DMS153 treated with DMSO at 0.1 percent for 48 hours (cell line): Measurements from ENCODE around the gene VWA7.

Experiments used
- DNase-seq: peaks from one replicate; lab custom pipeline; 2025; ENCODE audit not compliant: unreplicated experiment; lab: John Stamatoyannopoulos, UW

The VWA7 gene

DNA sequence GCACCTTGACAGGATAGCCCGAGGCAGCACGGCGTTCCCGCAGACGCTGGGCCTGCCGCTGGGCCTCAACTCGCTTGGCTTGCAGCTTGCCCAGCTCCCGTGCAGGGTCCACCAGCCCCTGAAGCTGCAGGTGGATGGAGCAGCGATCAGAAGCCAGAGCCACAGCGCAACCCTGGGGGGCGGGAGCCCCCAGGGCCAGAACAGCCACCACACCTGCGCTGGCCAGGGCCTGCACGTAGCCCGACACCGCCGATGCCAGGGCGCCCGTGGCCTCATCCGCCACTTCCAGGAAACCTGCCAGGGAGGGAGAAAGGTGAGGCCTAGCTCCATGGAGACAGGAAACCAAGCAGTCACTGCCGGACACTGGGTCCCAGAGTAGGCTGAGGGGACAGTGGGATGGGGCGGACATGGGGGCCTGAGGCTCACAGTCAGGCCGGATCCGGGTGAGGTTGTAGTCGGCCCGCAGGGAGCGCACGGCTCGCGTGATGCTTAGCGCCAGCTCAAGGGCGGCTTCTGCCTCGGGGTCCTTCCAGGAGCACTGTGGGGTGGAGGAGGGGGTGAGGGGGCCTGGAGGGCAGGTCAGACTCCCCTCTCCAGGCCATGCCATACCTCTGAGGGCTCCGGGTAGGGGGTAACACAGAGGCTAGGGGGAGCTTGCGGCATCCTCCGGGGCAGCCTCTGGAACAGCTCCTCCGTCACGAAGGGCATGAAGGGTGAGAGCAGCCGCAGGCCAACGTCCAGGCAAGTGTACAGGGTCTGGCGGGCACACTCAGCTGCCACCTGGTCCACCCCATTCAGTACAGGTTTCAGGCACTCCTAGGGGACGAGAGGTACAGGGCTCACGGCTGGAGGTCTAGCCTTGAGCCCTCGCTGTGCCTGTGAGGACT, 2.1 kb upstream of the VWA7 start:
- DNase-seq, result no peak

DNA sequence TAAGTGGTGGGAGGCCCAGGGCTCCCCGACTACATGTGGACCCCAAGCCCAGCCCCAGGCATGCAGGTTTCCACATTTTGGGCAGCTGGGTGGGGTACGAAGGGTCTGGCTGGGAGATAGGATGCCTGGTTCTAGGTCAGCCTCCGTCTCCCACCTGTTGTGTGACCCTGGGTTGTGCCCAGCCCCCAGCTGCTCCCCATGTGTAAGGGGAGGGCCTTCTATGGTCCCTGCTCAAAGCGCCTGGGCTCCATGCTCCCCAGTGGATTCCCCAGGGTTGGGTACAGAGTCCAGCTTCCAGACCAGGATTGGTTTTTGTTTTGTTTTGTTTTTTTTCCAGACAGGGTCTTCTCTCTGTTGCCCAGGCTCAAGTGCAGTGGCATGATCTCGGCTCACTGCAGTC, 1.1 kb upstream of the VWA7 start:
- no peak for DNase-seq

DNA sequence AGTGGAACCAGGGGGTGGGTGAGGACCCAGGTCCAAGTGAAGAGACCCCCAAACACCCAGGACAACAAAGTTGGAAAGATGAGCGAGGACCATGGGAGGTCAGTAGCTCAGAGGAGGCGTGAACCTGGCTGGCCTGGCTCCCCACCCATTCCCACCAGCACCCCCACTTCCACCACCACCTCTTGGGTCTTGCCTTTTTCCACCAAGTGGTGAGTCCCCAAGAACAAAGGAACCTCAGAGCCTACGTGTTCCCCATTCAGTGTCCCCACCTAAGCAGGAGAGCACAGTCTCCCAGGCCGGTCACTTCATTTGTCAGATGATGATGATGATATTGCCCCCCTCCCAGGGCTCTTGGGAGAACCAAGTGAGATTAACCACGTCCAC, 531 bp upstream of the VWA7 start:
- DNase-seq, result no peak

DNA sequence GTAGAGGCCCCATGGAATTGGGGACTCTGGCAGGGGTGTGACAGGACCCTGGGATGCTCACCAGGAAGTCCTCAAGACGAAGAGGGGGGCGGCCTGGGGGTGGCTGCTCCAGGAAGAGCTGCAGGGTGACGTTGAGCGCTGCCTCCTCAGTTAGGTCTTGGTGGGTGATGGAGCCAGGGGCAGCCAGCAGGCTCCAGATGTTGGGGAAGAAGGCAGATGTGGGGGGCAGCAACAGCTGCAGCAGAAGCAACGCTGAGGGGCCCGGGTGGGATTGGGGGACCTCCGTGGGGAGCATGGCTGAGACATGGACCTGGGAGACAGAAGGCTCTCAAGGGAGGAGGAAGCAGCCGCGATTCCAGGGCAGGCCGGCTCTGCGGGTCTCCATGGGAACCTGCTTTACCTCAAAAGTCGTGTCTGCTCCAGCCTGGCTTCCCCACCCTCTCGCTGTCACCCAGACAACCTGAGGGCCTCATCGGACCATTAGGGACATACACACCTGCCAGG, 591 bp downstream of the VWA7 start:
- DNase-seq, result peak; percentile 37

DNA sequence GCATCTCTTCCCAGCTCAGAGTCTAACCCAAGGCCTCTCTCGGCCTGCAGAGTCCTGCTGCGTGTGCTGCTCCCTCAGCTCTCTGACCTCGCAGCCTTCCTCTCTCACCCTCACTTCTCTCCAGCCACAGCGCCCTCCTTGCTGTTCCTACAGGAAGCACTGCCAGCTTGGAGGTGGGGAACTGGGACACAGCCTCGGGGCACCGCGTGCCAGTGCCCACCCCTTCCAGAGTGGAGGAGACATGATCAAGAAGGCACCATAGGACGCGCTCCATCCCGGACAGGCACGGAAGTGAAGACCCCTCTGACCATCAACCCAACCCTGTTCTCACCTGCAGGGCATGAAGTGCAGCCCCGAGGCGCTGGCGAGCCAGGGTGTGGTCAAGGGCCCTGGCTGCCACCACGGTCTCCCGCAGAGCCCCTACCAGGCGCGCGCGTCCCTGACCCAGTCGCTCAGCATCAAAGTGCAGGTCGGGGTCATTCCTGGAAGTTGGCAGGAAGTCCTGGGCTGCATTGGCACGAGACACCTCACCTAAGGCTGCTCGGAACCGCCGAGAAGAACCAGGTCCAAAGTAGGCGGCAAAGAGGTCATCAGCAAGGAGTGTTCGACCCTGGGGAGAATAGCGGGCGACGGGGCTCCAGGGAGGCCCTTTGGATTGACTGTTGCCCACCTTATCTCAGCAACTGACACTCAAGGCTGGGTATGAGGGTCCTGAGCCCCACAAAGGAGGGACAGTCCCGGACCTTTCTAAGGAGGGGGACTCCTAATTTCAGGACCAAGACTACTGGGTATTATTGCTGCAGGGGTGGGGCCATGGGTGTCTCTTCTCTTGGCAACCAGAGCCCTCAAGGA, 1.3 kb downstream of the VWA7 start:
- no peak for DNase-seq

DNA sequence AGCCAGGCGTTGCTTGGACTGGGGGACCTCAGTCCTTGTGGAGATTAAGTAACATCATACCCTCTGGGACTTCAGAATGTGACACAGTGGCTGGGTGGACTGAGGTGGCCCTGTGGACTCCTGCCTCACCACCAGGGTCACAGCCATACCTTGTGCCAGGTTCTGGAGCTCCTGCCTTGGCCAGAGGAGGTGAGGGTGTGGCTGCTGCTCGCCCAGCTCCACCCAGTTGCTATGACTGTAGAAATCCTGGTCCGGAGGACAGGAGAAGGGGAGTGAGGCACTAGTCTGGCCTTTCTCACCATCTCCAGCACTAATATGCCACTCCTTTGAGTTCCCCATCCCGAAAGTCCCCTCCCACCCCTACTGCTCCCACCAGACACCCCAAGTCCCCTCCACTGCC, 1.9 kb downstream of the VWA7 start:
- no peak for DNase-seq

DNA sequence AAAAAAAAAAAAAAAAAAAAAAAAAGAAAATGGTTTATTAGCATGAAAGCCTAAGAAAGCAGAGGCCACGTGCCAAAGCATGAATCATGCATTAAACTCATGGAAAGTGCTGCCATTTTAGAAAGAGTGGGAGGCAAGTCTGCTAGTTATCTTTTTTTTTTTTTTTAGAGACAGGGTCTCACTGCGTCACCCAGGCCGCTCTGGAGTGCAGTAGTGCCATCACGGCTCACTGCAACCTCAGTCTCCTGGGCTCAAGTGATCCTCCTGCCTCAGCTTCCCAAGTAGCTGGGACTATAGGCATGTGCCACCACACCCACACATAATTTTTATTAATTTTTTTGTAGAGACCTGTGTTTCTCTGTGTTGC, 5.2 kb downstream of the VWA7 start:
- no peak for DNase-seq

DNA sequence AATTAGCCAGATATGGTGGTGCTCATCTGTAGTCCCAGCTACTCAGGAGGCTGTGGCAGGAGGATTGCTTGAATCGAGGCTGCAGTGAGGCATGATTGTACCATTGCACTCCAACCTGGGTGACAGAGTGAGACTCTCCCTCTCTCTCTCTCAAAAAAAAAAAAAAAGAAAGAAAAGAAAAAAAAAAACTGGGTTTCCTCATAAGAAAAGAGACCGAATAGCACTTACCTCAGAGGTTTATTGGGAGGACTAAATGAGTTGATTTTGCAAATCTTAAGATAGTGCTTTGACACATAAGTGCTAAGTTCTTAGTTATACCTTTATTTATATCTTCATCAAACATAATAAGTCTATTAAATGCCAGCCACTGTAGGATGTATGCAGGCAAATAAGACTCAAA, 6.3 kb downstream of the VWA7 start:
- no peak for DNase-seq

DNA sequence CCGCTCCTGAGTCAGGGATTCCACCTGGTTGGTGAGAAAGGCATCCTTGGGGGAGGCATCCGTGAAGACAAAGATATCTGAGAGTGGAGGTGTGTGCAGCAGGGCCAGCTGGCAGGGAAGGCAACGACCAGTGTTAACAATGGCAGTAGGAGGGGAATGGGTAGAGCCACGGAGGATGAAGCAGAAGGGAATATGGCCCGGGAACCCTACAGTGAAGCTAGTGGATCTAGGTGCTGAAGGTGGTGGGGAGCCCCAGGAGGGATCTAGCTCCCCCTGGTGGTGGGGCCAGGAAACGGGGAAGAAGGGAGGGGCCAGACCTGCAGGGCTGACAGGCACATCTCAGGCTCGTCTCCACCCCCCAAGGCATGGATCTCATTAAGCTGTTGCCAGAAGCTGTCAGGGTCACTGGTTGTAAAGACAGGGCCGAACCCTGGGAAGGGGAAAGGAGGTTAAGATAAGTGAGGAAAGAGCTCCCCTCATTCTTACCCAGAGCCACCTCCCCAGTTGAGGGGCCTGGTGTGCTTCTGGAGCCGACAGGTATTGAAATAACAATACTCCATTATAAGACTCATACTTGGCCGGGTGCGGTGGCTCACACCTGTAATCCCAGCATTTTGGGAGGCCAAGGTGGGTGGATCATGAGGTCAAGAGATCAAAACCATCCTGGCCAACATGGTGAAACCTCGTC, 7.3 kb downstream of the VWA7 start:
- DNase-seq, result peak; percentile 36

DNA sequence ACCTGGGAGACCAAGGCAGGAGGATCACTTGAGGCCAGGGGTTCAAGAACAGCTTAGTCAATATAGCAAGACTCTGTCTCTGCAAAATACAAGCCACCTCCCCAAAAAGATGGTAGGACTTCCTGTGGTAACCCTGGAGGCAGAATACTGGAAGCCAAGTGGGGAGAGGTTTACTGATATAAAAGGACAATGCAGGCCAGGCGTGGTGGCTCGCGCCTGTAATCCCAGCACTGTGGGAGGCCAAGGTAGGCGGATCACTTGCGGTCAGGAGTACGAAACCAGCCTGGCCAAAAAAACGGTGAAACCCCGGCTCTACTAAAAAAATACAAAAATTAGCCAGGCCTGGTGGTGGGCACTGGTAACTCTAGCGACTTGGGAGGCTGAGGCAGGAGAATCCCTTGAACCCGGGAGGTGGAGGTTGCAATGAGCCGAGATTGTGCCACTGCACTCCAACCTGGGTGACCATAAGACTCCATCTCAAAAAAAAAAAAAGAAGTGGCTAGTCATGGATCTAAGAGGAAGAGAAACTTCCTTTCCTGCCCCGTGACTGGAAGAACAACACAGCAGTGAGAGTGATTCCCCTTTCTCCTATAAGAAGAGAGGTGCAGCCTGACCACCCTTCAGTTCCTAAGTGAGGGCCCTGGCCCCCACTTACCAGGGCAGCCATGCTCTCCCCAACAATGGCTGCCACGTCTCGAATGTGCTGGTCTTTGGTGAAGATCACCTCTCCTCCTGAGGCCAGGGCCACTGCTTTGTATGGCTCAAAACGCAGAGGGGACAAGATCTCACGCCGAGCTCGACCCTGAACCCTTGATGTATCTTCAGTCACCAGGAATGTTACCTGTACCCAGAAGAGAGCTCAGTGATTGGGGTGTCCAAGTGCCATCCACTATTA, 8.5 kb downstream of the VWA7 start:
- DNase-seq, result no peak

DNA sequence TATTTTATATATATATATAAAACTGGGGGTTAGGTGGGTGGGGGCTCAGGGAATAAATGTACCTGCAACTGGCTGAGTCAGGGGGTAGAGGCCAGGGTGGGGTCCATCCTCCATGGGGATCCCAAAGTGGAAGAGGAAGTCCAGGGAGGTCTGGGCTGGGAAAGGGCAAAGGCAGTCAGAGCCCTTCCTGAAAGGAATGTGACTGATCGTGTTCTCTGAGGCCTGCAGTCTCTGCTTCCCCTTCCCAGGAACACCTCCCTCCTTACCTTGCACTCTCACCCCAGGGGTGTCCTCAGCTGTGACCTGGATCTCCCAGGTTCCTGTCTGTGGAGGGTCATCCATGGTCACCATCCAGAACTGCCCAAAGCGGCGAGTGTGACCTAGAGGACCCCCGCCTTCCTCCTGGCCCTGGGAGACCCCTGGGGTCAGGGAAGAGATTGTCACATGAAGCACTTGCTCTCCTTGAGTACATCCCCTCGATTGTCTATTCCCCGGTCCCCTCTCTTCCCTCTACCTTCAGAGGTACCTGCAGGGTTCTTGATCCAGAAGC, 10.0 kb downstream of the VWA7 start:
- no peak for DNase-seq

DNA sequence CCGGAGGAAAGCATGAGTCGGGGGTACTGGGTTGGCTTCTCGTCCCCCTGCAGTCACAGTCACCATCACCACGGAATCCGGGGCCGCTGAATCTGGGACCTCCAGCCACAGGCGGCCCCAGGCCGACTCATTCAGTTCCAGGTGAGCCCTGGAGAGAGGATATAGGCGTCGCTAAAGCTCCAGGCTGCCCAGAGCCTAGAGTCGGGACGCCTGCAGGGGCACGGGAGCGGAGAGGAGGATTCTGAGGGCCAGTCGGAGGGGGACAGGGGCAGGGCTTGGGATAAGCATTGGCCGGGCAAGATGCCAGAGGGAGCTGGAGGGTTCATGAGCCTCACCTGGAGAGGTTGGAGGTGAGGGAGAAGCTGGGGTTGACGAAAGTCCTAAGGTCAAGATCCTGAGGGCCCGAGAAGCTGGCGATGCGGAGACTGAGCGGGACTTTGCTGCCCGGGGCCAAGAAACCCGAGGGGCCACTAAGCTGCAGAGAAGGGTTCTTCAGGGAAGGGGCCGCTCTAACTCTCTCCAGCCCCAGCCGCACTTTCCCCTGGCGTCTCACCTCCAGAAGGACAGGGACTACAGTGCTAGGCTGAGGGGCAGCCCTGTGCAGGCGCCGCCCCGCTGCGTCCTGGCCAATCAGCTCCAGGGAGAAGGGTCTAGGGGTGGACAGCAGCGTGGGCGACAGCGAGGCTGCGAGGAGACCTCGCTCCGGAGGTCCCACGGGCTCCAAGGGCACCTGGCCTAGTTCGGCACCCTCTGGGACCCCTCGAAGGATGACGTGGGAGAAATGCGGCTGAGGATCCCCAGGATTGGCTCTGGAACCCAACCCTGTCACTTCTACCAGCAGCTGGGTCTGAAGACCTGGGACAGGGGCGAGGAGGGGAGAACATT, 11.0 kb downstream of the VWA7 start:
- no peak for DNase-seq

DNA sequence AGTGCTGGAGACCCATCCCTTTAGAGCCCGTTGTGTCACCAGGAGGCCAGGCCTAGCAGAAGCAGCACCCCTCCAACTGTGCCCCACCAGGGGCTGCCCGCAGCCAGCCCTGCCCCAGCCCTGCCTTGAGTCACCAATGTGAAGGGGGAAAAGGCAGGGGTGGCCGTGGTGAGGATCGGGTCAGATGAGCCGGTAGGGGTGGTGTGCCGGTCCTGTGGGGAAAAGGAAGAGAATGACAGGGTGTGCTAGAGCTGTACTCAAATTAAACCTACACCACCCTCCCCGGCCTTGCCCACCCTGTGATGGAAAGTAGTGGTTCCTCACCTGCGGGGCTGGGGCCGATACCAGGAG, 11.6 kb downstream of the VWA7 start:
- no peak for DNase-seq

DNA sequence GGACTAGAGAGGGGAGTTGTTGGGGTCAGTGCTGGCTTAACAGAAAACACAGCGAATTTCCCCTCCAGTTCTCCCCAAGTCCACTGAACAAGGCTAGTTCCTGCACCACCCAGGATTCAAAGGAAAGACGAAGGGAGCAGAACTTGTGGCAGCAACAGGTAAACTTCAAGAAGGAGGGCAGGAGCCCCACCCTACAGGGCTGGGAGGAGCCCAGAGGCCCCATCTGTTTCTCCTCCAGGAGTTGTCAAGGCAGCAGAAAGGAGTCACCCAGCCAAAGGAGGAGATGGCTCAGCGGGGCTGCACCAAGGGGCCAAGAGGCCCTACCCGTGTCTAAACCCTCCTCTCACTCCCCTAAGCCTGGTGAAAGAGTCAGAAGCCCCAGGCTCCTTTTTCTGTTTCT, 12.9 kb downstream of the VWA7 start:
- DNase-seq, result no peak

DNA sequence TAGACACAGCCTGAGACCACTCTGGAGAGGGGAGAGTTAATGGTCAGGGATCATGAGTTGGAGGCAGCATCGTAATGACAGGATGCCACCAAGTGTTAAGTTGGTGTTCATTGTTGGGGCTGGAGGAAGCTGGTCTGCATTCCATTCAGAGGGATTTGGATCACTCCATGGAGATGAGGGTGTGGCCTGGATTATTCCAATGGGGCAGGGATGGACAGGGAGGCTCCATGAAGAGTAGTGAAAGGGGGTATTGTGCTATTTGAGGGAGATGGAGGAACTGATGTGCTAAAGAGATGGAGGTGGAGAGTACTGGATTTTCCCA, 13.5 kb downstream of the VWA7 start:
- no peak for DNase-seq

DNA sequence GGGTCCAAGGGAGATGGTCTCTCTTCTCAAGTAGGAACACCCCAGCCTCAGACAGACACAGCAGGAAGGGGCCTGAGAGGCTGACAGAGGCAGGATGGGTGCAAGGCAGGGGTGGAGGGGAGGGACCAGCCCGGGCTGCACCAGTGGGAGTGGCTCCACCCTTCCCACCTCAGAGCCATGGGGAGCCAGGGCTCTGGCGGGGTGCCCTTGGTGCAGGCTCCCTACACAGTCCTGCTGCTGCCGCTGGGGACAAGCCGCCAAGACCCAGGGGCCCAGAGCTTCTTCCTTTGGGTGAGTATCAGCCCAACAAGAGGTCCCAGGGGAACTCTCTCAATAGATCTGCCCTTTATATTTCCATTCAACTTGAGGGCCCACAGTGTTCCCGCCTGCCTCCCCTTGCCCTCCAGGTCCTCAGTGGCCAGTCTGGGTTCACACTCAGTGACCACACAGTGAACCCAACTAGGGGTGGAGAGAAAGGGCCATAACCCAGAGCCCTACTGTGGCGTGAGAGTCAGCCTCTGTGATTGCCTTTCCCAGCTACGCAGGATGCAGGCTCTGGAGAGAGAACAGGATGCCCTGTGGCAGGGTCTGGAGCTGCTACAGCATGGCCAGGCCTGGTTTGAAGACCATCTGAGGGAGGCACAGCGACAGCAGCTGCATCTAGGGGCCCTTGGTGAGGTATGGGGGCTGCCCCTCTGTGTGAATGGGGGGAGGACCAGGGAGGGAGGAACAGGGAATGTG, 14.1 kb downstream of the VWA7 start:
- no peak for DNase-seq

DNA sequence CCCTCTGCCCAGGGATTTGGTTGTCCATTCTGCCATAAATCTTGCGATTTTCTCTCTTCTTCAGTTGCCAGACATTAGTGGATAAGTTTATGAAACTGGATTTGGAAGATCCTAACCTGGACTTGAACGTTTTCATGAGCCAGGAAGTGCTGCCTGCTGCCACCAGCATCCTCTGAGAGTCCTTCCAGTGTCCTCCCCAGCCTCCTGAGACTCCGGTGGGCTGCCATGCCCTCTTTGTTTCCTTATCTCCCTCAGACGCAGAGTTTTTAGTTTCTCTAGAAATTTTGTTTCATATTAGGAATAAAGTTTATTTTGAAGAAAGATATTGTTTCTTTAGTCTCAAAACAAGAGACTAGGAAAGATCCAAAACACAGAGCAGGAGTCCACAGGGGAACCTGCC, 14.8 kb downstream of the VWA7 start, which contains the start of gene SAPCD1:
TSS of gene SAPCD1 (plus strand) at position 301 of the 400 bp plus-strand sequence. CDS start 399 bp downstream, outside the sequence.
- DNase-seq, result no peak

DNA sequence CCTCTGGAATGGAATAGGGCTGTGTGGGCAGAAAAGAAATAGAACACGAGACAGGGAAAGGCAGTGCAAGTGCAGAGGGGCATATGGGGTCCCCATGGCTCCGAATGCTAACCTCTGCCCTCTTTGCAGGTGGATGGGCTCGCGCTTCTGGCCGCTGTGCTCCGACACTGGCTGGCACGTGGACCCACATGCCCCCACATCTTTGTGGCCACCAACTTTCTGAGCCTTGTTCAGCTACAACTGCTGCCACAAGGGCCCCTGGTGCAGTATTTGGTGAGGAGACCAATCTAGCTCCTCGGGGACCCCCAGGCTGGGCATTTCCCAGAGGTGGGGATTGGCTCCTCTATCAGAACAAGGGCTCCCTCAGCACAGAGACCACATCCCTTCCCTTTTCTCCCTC, 15.8 kb downstream of the VWA7 start:
- no peak for DNase-seq

DNA sequence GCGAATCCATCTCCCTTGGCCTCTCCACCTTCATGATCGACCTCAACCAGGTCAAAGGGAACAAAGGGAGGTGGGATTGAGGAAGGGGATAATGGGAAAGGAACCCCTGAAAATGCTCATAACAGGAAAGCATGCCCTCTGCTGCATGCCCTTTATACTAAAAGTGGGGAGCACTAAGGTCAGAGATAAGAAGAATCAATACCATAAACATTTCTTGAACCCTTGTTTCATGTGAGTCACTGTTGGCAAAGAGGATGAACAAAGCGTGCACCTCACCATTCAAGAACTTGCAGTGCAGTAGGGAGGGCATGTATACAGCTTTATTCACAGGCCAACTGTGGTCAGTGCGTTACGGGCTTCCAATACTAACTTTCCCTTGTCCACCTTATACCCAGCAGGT, 16.3 kb downstream of the VWA7 start:
- DNase-seq, result no peak
